ENCODE measurements around the gene AP1G2. TPM values are rescaled to one million over a fixed set of nuclear protein-coding genes. Genes with fewer than 3 reads are reported as not detected.

Gene AP1G2
- total and polyA plus RNA-seq, 2 of the 13 experiments (the other 11 are each of a cell fraction or from before 2014, with no cell fraction given), result 96.9 to 611 TPM

DNA sequence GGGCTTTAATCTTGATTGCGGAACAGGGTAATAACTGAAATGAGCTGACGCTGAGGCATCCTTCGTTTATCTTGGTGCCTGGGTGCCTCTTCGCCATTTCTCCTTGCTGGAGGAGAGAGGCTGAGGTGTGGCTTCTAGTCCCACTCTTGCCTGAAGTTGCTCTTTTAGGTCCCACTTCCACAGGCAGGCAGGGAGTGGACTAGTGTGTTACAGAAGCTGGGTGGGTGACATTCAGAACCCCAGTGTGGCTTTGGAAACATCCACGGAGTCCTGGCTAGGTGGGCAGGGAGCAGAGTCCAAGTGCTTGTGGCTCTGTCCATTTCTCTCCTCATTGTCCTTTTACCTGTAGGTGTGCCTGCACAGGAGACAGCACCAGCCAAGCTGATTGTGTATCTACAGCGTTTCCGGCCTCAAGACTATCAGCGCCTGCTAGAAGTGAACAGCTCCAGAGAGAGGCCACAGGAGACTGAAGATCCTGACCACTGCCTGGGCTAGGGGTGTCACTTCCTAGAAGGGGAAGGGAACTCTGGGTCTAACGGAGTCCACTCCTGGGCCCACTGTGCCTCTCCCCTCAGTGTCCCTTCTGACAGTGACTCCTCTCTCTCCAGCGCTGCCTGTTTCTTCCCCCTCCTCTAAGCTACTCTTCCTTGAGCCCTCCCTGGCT lies 9.1 kb downstream of the AP1G2 start (continued):
- TF ChIP-seq NRL (CRISPR knock-in tag; IDR thresholded peaks at IDR 0.05; ENCODE audit: borderline replicate concordance), result peak; percentile 45; the same call in 1 of the 2 replicates
- no peak for TF ChIP-seq RARA (CRISPR knock-in tag; IDR thresholded peaks at IDR 0.05)
- no peak for TF ChIP-seq REXO4 (CRISPR knock-in tag; IDR thresholded peaks at IDR 0.05; ENCODE audit: borderline replicate concordance)
- TF ChIP-seq, protein P1, sequence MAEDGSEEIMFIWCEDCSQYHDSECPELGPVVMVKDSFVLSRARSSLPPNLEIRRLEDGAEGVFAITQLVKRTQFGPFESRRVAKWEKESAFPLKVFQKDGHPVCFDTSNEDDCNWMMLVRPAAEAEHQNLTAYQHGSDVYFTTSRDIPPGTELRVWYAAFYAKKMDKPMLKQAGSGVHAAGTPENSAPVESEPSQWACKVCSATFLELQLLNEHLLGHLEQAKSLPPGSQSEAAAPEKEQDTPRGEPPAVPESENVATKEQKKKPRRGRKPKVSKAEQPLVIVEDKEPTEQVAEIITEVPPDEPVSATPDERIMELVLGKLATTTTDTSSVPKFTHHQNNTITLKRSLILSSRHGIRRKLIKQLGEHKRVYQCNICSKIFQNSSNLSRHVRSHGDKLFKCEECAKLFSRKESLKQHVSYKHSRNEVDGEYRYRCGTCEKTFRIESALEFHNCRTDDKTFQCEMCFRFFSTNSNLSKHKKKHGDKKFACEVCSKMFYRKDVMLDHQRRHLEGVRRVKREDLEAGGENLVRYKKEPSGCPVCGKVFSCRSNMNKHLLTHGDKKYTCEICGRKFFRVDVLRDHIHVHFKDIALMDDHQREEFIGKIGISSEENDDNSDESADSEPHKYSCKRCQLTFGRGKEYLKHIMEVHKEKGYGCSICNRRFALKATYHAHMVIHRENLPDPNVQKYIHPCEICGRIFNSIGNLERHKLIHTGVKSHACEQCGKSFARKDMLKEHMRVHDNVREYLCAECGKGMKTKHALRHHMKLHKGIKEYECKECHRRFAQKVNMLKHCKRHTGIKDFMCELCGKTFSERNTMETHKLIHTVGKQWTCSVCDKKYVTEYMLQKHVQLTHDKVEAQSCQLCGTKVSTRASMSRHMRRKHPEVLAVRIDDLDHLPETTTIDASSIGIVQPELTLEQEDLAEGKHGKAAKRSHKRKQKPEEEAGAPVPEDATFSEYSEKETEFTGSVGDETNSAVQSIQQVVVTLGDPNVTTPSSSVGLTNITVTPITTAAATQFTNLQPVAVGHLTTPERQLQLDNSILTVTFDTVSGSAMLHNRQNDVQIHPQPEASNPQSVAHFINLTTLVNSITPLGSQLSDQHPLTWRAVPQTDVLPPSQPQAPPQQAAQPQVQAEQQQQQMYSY (CRISPR knock-in tag; IDR thresholded peaks at IDR 0.05), result no peak
- TF ChIP-seq ARNT2 (CRISPR knock-in tag; IDR thresholded peaks at IDR 0.05; ENCODE audit: low read depth), result no peak
- TF ChIP-seq, protein P2, sequence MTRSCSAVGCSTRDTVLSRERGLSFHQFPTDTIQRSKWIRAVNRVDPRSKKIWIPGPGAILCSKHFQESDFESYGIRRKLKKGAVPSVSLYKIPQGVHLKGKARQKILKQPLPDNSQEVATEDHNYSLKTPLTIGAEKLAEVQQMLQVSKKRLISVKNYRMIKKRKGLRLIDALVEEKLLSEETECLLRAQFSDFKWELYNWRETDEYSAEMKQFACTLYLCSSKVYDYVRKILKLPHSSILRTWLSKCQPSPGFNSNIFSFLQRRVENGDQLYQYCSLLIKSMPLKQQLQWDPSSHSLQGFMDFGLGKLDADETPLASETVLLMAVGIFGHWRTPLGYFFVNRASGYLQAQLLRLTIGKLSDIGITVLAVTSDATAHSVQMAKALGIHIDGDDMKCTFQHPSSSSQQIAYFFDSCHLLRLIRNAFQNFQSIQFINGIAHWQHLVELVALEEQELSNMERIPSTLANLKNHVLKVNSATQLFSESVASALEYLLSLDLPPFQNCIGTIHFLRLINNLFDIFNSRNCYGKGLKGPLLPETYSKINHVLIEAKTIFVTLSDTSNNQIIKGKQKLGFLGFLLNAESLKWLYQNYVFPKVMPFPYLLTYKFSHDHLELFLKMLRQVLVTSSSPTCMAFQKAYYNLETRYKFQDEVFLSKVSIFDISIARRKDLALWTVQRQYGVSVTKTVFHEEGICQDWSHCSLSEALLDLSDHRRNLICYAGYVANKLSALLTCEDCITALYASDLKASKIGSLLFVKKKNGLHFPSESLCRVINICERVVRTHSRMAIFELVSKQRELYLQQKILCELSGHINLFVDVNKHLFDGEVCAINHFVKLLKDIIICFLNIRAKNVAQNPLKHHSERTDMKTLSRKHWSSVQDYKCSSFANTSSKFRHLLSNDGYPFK (CRISPR knock-in tag; IDR thresholded peaks at IDR 0.05; ENCODE audit: borderline replicate concordance), result no peak
- TF ChIP-seq, protein P3, sequence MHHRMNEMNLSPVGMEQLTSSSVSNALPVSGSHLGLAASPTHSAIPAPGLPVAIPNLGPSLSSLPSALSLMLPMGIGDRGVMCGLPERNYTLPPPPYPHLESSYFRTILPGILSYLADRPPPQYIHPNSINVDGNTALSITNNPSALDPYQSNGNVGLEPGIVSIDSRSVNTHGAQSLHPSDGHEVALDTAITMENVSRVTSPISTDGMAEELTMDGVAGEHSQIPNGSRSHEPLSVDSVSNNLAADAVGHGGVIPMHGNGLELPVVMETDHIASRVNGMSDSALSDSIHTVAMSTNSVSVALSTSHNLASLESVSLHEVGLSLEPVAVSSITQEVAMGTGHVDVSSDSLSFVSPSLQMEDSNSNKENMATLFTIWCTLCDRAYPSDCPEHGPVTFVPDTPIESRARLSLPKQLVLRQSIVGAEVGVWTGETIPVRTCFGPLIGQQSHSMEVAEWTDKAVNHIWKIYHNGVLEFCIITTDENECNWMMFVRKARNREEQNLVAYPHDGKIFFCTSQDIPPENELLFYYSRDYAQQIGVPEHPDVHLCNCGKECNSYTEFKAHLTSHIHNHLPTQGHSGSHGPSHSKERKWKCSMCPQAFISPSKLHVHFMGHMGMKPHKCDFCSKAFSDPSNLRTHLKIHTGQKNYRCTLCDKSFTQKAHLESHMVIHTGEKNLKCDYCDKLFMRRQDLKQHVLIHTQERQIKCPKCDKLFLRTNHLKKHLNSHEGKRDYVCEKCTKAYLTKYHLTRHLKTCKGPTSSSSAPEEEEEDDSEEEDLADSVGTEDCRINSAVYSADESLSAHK (CRISPR knock-in tag; IDR thresholded peaks at IDR 0.05; ENCODE audit: borderline replicate concordance), result no peak
- 0 out of 2 replicates have a peak, but pooled peaks have one; percentile 39 for TF ChIP-seq ZNF225 (CRISPR knock-in tag; IDR thresholded peaks at IDR 0.05)
- 0 out of 2 replicates have a peak, but pooled peaks have one; percentile 27 for TF ChIP-seq ARID2 (CRISPR knock-in tag; IDR thresholded peaks at IDR 0.05; ENCODE audit: borderline replicate concordance)
- TF ChIP-seq ZSCAN31 (CRISPR knock-in tag; IDR thresholded peaks at IDR 0.05; ENCODE audit: low read depth), result no peak
- TF ChIP-seq, protein P4, sequence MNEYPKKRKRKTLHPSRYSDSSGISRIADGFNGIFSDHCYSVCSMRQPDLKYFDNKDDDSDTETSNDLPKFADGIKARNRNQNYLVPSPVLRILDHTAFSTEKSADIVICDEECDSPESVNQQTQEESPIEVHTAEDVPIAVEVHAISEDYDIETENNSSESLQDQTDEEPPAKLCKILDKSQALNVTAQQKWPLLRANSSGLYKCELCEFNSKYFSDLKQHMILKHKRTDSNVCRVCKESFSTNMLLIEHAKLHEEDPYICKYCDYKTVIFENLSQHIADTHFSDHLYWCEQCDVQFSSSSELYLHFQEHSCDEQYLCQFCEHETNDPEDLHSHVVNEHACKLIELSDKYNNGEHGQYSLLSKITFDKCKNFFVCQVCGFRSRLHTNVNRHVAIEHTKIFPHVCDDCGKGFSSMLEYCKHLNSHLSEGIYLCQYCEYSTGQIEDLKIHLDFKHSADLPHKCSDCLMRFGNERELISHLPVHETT (CRISPR knock-in tag; conservative IDR thresholded peaks at IDR 0.05), result no peak
- TF ChIP-seq, protein P5, sequence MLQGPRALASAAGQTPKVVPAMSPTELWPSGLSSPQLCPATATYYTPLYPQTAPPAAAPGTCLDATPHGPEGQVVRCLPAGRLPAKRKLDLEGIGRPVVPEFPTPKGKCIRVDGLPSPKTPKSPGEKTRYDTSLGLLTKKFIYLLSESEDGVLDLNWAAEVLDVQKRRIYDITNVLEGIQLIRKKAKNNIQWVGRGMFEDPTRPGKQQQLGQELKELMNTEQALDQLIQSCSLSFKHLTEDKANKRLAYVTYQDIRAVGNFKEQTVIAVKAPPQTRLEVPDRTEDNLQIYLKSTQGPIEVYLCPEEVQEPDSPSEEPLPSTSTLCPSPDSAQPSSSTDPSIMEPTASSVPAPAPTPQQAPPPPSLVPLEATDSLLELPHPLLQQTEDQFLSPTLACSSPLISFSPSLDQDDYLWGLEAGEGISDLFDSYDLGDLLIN (CRISPR knock-in tag; IDR thresholded peaks at IDR 0.05; ENCODE audit: borderline replicate concordance), result no peak
- TF ChIP-seq ZNF674 (CRISPR knock-in tag; IDR thresholded peaks at IDR 0.05; ENCODE audit: low read depth), result no peak
